Stimulated activated CD4-positive, alpha-beta T cell treated with anti-CD3 and anti-CD28 coated beads, Interleukin-4, amount 100 ng/mL, for 24 hours (primary cell): ENCODE measurements around the gene RHCG.

Source experiments
- DNase-seq: peaks from one replicate; pipeline ENCODE4 v3.0.0-alpha.2; 2020

The RHCG gene

DNA sequence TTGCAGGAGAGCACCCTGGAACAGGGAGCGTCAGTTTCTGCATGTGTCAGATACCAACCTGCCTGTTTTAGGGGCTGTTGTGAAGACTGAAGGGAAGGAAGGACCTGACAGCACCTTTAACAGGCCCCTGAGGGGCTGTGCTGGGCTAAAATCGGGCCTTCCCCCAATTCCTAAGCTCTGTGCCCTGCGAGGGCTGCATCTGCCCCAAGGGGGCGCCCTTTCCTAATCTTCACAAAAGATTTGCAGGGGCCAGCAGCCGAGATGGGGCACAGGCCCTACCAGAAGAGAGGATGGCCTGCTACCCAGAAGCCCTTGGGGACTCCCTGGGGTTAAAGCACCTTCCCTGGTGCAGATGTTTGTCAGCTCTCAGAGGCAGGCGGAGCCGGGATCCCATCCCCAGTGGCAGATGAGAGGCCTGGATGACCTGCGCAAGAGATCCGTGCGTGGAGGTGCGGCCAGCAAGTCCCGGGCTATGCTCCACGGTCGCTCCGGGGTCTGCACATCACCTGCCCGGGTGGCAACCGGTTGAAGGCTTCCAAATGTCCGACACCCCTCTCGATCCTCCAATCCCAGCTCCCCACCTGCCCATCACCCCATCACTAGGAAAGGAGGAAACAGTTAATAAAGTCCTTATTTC is 53.6 kb downstream of the RHCG start:
- peak; percentile 39 for DNase-seq

DNA sequence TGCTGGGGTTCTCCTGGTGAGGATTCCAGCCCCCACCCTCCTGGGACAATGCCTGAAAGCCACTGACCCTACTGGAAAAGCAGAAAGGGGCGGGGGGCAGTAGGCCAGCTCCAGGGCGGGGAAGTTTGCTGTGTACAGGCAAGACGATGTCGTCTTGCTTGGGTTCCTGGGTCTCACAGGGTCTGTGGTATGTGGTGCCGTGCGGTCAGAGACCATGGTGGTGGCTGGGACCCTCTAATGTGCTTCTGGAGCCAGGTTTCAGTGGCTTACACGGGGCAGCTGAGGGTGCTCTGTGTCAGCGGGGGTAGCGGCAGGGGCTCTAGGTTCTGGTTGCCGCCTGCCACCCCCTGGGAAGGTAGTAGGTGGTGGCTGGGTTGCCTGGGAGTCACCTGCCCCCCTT is 54.2 kb downstream of the RHCG start:
- DNase-seq = no peak

DNA sequence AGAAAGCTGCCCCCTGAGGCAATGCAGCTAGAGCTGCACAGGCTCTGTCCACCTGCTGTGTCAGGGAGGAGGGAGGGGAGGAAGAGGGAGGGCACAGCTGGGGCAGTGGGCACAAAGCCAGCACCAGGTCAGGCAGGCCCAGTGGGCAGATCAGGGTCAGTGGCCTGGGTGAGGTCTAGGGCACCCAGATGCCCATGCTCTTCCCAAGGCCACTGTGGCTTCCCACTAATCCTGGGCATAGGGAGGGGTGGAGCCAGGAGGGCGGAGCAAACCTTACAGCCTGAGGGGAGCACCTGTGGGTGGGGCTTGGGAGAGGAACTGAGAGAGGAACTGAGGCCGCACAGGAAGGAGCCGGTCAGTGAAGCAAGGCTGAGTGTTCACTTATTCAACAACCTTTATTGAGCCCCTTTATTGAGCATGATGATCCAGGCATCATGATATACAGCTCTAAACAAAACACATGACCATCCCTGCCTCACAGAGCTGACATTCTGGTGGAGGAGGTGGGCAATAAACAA is 55.0 kb downstream of the RHCG start:
- DNase-seq = no peak

DNA sequence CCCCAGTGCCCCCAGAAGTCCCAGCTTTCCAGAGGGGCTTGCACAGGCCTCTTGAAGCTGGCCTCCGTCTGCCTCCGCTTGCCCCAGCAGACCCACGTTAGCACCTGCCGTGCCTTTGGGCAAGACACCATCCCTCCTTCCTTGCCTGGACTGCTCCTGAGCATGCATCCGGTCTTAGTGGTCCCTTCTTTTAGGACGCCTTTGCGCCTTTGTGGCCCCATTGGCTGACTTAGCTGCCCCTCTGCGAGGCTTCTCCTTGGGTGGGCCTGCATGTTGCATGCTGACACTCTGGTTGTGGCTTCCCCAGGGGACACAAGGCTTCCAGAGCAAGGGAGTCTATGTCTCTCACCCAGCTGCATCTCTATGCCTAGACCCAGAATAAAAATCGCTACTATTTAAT is 56.6 kb downstream of the RHCG start:
- DNase-seq = no peak

DNA sequence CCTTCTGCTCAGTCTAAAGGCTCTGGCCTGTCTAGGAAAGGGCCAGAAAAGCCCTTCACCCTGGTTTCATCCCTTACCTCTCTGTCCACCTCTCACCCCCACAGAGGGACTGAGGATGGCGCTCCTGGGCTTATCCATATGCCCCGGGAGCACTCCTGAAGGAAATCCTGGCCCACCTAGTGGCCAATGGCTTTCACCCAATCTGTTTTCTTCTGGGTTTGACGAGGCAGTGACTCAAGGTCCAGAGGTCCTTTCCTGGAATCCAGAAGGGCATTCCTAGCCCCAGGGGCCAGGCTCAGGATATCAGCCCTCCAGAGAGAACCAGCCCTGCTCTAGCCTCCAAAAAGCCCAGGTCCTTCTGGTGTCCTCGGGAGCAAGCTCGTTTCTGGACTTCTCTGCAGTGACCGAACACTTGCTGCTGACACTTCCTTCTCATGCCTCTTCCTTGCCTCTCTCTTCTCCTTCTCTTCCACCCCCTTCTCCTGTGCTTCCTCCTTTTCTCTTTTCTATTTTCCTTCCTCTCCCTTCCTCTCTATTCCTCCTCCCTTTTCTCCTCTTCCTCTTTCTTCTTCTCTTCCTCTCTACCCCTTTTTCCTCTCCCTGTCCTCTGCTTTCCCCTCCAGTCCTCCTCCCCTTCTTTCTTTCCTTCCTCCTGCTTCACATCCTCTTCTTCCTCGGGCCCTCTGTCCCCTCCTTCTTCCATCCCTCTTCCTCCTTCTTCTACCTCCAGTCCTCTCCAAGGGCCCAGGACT is 59.6 kb downstream of the RHCG start:
- DNase-seq = no peak

DNA sequence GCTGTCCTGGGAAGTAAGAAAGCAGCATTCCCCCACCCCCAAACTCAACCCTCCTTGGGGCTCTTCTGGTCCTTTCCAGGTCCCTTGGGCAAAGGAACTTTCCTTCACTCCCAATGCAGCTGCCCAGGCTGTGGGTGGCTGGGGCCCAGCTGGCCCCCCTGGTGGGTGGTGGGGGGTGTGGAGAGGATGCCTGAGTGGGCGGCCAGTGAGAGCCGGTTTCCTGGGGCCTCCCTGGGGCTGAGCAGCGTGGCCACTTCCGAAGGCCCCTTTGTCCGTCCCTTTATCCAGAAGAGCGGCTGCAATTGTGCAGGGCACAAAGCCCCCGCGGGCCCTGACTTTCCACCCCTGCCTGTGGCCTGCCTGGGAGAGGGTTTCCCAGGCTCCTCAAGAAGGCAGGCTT is 61.0 kb downstream of the RHCG start:
- DNase-seq = no peak

DNA sequence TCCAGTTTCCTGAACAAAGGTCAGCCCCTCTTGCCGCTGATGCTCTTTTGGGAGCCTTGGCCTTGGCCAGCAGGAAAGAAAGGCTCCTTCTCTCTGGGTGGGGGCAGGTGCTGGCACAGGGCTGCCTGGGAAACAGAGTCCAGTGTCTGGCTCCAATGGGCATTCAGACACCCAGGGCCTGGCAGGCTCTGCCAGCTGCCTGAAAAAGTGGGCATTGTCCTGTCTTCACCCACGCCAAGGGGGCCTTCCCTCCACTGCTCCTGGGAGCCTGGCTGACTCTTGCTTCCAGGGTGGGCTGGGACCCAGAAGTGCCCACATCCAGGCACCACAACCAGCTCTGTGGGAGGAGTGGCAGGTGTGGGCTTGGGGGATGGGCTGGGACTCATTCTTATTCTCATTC is 62.7 kb downstream of the RHCG start:
- no peak for DNase-seq

DNA sequence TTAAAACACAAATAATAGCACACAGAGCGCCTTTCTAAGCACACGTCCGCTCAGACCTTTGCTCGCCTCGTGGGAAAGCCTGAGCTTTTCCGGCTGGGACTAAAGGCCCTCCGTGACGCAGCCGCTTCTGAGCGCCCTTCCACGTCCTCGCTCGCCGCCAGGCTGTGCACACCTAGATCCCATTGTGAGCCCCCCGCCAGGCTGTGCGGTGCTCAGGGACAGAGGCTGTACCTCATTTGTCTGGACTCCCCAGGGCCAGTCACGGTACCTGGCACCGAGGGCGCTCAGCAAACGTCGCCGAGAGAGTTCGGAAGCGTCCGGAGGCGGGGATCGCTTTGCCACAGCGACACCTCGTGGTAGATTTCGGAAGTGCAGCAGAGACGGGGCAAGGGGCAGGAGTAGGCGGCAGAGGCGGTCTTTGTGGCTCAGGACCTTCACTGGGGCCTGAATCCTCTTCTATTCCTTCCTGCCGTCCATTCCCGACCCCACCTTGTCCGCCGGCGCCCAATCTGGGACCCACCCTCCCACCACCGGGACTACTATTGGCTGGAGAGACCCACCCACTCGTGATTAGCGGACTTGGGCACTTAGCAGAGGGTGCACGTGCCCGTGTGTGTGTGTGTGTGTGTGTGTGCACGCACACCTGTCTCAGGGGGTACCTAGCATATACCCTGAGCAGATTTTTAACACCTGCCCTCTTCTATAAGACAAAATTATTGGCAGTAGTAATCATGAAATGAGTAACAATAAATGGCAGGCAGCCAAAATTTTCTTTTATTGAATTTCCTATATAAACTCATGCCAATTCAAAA is 65.6 kb downstream of the RHCG start:
- DNase-seq = peak; percentile 93

DNA sequence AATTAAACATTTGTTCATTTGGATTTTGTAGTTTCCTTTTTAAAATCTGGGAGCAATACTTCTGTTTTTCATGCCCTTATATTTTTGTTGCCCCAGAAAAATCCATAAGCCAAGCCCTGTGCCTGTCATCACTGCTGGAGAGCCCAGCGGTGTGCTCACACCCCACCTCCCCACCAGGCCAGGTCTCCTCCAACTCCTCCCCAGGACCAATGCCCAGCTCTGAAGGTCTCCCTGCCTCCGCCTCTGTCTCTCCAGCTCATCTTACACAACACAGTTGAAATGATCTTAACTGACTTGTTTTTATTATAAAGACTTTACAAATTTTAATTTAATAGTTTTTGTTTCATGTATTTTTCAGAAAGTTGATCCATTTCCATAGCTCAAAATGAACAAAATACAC is 66.4 kb downstream of the RHCG start:
- no peak for DNase-seq

DNA sequence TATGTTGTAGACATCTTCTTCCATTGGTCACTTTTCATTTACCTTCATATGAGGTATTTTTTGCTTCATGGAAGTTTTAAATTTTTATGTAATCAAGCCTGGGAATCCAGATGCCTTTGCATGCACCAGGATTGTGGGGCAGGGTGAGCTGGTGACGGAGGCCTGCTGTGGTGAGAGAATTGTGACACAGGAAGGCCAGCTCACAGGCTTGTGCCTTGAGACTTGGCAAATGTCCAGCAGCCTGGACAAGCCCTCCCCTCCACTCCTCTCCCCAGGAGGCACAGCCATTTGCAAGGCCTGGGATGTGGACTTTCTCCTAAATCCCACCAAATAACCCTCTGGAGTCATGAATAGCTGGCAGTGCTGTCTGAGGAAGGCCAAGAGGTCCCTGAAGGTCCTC is 67.4 kb downstream of the RHCG start:
- DNase-seq = no peak

DNA sequence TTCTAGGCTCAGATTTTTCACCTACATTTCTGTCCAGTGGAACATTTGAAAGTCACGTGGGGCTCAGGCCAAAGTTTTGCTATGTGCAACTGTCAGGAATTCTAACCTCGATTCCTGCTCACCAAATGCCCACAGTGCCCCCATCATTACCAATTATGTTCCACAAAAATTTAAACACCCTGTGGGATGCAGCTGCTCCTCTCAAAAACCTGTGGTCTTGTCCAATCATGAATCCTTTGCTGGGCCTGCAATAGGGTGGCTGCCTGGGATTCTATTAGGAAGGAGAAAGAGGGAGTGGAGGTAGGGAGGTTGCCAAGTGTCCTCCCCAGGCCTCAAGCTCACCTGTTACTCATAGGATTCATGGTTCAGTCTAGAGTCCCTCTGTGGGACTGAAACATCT is 68.1 kb downstream of the RHCG start:
- no peak for DNase-seq

DNA sequence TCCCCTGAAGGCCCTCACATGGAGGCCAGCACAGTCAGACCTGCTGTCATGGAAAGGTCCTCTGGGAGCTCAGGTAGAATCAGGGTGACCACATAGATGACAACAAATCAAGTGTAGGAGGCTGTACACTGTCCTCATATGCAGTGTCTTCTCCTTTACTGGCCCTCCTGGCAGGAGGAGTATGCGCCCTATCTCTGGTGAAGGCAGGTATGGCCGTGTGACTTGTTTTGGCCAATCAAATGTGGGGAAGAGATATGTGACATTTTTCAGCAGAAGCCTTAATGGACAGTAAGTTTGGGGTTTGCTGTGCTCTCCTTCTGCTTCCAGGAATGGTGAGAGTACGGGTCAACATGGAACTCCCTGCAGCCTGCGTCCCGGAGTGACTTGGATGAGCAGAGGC is 69.9 kb downstream of the RHCG start:
- DNase-seq = no peak

DNA sequence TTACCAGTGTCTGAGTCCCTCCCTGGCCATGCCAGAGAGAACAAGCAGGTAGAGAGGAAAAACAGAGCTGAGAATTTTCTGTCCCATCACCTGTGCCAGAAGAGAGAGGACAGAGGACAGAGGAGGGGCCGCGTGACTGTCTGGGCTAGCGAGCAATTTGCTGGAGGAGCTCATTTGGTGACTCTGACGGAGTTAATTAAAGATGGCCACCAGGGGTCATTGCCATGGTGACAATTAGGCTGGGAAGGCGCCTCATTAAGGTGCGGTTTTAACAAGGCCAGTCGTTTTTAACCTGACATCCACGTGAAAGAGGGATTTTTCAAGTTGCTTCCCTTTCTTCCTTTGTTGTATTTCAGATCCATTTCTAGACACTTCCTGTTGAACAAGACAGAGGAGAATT is 72.4 kb downstream of the RHCG start:
- DNase-seq = no peak
